Heart right ventricle (tissue), 16 donors: ENCODE results near the gene CARMIL1. TPM values are rescaled to one million over a fixed set of nuclear protein-coding genes. Genes with fewer than 3 reads are reported as not detected.

Source experiments
- ATAC-seq, 8 donors: fragments of 200-7000 bp; cut with Tn5 transposase; one replicate each; pipeline ENCODE4 v1.9.1; 2020; ENCODE audit warnings: mild to moderate bottlenecking in 8 of 8, moderate library complexity in 8 of 8, moderate number of reproducible peaks in 1 of 8
- DNase-seq, 2 donors: peaks; one replicate each; pipeline ENCODE4 v3.0.0-alpha.2; 2020
- H3K27ac ChIP-seq, 10 donors: fragments of 200-600 bp; sonication (generic) in 2 of 10; one replicate each; pipeline versions ENCODE4 v1.5.0 to v1.8.0; 2020 to 2022; ENCODE audit warnings: mild to moderate bottlenecking in 3 of 10
- H3K27me3 ChIP-seq, 7 donors: fragments of 200-600 bp; one replicate each; pipeline ENCODE4 v1.8.0; 2021 to 2022; ENCODE audit warnings: mild to moderate bottlenecking in 2 of 7
- H3K36me3 ChIP-seq, 9 donors: fragments of 200-600 bp; sonication (generic) in 1 of 9; one replicate each; pipeline versions ENCODE4 v1.5.0 to v1.8.0; 2020 to 2022; ENCODE audit warnings: mild to moderate bottlenecking in 2 of 9
- H3K4me1 ChIP-seq, 9 donors: fragments of 200-600 bp; sonication (generic) in 1 of 9; one replicate each; pipeline versions ENCODE4 v1.5.0 to v1.8.0; 2020 to 2022; ENCODE audit warnings: mild to moderate bottlenecking in 4 of 9
- H3K4me3 ChIP-seq, 10 donors: fragments of 200-600 bp; sonication (generic) in 2 of 10; one replicate each; pipeline versions ENCODE4 v1.5.0 to v1.8.0; 2020 to 2022; ENCODE audit warnings: mild to moderate bottlenecking in 7 of 10, moderate library complexity in 2 of 10
- H3K9me3 ChIP-seq, 11 donors: fragments of 200-600 bp in 10 of 11; sonication (generic) in 2 of 11; one replicate each; pipeline versions ENCODE4 v1.5.0 to v1.8.0; 2013 to 2022; ENCODE audit warnings: mild to moderate bottlenecking in 2 of 11, control low read depth in 1 of 11, moderate library complexity in 1 of 11
- WGBS, 2 donors: extraction: QIAGEN DNeasy Blood & Tissue Kit; methylation state at CpG; one replicate each; pipeline ENCODE4 v1.1.7; 2013; ENCODE audit warnings: inconsistent platforms in 1 of 2; 5-methylcytosine and 5-hydroxymethylcytosine counted together
- intact Hi-C, 10 donors: fragments of 100-400 bp; cut with DNase I; formaldehyde crosslinking; loops; one replicate each; pipeline versions ENCODE4 v1.11.1 to v1.14.2; 2022
- polyA plus RNA-seq, 2 donors: library from polyadenylated mRNA; stranded (reverse); fragments of 200-250 nt; gene quantifications; one replicate each; pipeline ENCODE4 v1.2.3, GENCODE V29; 2013
- total RNA-seq, 10 donors: library from RNA; stranded (reverse); fragmentation: NEBNext Ultra II Directional in 3 of 10; extraction: Animal tissue kit (Norgen Biotek cat#: 25700) in 3 of 10; gene quantifications; one replicate each; pipeline versions ENCODE4 v1.2.1 to v1.2.4, GENCODE V29; 2021 to 2023
- TF ChIP-seq, protein P1 (sequence below), 9 donors: fragments of 200-600 bp; sonication (generic) in 2 of 9; IDR thresholded peaks; one replicate each; pipeline versions ENCODE4 v1.5.0 to v1.8.0; 2021 to 2022; ENCODE audit warnings: antibody characterized with exemption in 9 of 9, mild to moderate bottlenecking in 5 of 9, moderate library complexity in 1 of 9
- donor health status: Arrhythmogenic right ventricular cardiomyopathy.
- donor health status: ischemic (EF 13 %, LVEDD 7.1; RV severe dilation, severe dysfunction).
- donor health status: healthy with polysubstance abuse.
- donor health status: DM: no; HTN: yes; CAD: no.
- donor health status: DM: no; HTN: no; CAD: no.
- donor health status: ischemic (EF 25% LVEDD 6.9; RV normal size, moderate dysfunction).
- donor health status: ischemic (EF 25% LVEDD 5.7; RV mildly dilated, moderate dysfunction).
- donor health status: healthy.
- donor health status: DM: yes; HTN: yes; CAD: no.
- donor health status: Ischemic cardiomyopathy.
- donor health status: ischemic (EF 35%, LVEDD 5.7; RV mildly dilated, moderate dysfunction).
- donor health status: nonischemic (EF 11% LVEDD 7.7; RV severe dilation, severe dysfunction).
- donor health status: DM: yes; HTN: yes; CAD: no.
- donor health status: PGD.
- donor health status: ischemic (EF 29% LVEDD 5.4; RV normal size, mild dysfunction).
- donor health status: nonischemic (EF 23%, LVEDD 6.1; RV moderate dilation, normal function).

CARMIL1 gene
- total and polyA plus RNA-seq, 12 donors = 1.2 to 10.3 (median 4.1) TPM

DNA sequence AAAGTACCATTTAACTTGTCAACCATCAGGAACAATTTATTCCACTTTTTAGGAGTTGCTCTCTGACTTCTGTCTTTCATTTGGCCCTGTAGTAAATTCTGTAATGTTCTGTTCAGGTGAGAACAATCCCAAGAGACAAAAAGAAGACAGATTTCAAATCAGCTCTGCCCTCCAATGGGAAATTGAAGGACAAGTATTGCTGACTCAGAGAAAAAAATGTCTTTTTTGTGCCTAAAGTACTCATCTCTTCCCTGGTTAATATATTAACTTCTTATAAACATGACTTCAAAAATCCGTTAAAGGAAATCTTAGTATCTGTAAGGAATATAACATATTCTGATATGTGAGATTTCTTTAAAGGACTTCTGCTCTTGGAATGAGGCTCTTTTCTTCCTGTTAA, 334.2 kb downstream of the CARMIL1 start:
- 87 to 93% methylated on average over 1 of the region's 1 CpG for WGBS, 2 donors
- H3K27ac ChIP-seq = no peak overlapping the region
- H3K27me3 ChIP-seq = no peaks in the 10 kb centered on the region
- intact Hi-C loops = no loop called here
- DNase-seq = no peak
- TF ChIP-seq, protein P1, sequence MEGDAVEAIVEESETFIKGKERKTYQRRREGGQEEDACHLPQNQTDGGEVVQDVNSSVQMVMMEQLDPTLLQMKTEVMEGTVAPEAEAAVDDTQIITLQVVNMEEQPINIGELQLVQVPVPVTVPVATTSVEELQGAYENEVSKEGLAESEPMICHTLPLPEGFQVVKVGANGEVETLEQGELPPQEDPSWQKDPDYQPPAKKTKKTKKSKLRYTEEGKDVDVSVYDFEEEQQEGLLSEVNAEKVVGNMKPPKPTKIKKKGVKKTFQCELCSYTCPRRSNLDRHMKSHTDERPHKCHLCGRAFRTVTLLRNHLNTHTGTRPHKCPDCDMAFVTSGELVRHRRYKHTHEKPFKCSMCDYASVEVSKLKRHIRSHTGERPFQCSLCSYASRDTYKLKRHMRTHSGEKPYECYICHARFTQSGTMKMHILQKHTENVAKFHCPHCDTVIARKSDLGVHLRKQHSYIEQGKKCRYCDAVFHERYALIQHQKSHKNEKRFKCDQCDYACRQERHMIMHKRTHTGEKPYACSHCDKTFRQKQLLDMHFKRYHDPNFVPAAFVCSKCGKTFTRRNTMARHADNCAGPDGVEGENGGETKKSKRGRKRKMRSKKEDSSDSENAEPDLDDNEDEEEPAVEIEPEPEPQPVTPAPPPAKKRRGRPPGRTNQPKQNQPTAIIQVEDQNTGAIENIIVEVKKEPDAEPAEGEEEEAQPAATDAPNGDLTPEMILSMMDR (IDR thresholded peaks at IDR 0.05) = no peak
- H3K4me1 ChIP-seq = no peaks in the 10 kb centered on the region
- H3K36me3 ChIP-seq = peaks cover 0 to 17% (median 0%) of the 10 kb centered on the region in 9 donors
- no peaks in the 10 kb centered on the region for H3K9me3 ChIP-seq
- H3K4me3 ChIP-seq = no peak overlapping the region
- ATAC-seq = no peak

DNA sequence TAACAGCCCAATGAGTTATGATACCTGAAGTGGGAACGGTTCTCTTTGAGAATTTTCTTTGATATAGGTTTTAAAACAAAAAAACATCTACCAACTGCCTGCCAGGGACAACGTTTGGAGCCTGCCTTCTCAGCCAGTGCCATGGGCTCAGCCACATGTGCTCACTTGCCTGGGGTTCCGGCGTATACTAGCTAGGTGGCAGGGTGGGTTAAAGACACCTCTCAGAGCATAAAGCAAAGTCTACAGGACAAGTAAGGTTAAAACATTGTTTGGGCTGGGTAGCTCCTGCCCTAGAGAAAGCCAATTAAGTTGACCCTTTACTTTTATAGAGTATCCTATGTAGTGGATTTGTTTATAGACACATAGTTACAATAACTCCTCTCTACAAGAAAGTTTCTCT, 334.9 kb downstream of the CARMIL1 start:
- Histone ChIP-seq H3K4me3 (no peak overlapping the region), H3K36me3 (peaks cover 0 to 17% (median 0%) of the 10 kb centered on the region in 9 donors), H3K27ac (no peak overlapping the region), H3K4me1 (no peaks in the 10 kb centered on the region), H3K27me3 (no peaks in the 10 kb centered on the region), H3K9me3 (no peaks in the 10 kb centered on the region)
- DNase-seq = no peak
- intact Hi-C loops = no loop called here
- no peak for ATAC-seq
- TF ChIP-seq, protein P1 (IDR thresholded peaks at IDR 0.05) = no peak
- WGBS, 2 donors = 82 to 88% methylated on average over 4 of the region's 4 CpGs

DNA sequence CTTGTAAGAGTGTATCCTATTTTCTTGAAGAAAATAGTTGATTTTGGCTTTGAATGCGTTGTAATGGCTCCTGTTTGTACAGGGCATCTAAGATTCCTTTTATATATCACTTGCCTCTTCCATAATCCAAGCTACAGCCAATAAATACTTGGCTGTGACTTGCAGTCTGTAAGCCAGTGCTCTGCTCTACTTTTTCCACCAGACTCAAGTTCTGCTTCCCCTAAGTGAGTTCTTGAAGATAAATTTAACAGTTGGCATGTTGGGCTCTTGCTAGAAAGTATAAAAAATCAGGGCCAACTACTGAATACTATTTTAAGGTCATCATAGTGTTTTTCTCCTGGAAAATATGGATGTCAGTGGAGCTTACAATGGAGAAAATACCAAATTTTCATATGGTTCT, 336.3 kb downstream of the CARMIL1 start:
- Histone ChIP-seq H3K4me3 (no peak overlapping the region), H3K9me3 (no peaks in the 10 kb centered on the region), H3K27me3 (no peaks in the 10 kb centered on the region), H3K27ac (no peak overlapping the region), H3K4me1 (no peaks in the 10 kb centered on the region), H3K36me3 (peaks cover 0 to 4% (median 0%) of the 10 kb centered on the region in 9 donors)
- no peak for DNase-seq
- intact Hi-C loops = no loop called here
- TF ChIP-seq, protein P1 (IDR thresholded peaks at IDR 0.05) = no peak
- no peak for ATAC-seq
- WGBS, 2 donors = 78 to 89% methylated on average over 1 of the region's 1 CpG

DNA sequence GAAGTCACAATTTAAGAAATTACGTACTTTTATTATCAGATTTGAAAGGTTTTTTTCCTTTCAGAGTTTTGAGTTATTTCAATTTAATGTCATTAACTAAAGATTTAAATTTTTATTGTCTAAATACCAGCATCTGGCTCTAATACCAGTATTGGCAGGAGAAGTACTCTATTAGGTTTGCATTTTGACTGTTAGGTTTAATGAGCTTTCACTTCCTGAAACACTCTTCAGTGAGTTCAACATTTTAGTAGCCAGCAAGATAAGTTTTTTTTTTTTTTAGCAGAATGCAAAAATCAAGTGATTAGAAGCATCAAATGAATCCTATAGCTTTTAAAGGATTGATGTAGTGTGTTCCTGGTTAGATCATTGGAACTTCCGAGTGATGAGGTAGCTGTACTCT, 338.8 kb downstream of the CARMIL1 start:
- H3K36me3 ChIP-seq = no peaks in the 10 kb centered on the region
- no peaks in the 10 kb centered on the region for H3K9me3 ChIP-seq
- TF ChIP-seq, protein P1 (IDR thresholded peaks at IDR 0.05) = no peak
- no peaks in the 10 kb centered on the region for H3K27me3 ChIP-seq
- no peaks in the 10 kb centered on the region for H3K4me1 ChIP-seq
- intact Hi-C loops = no loop called here
- DNase-seq (no peak), ATAC-seq (no peak)
- WGBS, 2 donors = 88 to 92% methylated on average over 2 of the region's 2 CpGs
- no peak overlapping the region for H3K4me3 ChIP-seq
- no peak overlapping the region for H3K27ac ChIP-seq
